Anterior cingulate cortex (tissue), 58 donors: ENCODE measurements around the gene ERC2.
A peak's percentile ranks its signal among the peaks of the same experiment; 100 is the strongest.

ENCODE experiments used
- DNase-seq, 58 donors: peaks; one replicate each; lab custom pipeline; 2025; lab: John Stamatoyannopoulos, UW

The ERC2 gene

GRCh38 chr3:55564726-55565125, 903.5 kb downstream of the ERC2 start:
- DNase-seq = no peak

GRCh38 chr3:55562700-55563099, 905.6 kb downstream of the ERC2 start:
- DNase-seq = no peak

GRCh38 chr3:55559500-55560423, 908.5 kb downstream of the ERC2 start:
- DNase-seq = no peak

- DNase-seq = no peak
Measured at GRCh38 chr3:55558316-55558715, 910.0 kb downstream of the ERC2 start.

GRCh38 chr3:55557549-55557948, 910.7 kb downstream of the ERC2 start:
- DNase-seq = no peak

GRCh38 chr3:55556619-55557537, 911.4 kb downstream of the ERC2 start:
- peak in 2 of 58 donors; percentile 1 to 13 for DNase-seq

- DNase-seq = peak in 17 of 58 donors; percentile 2 to 38 (median 17)
Measured at GRCh38 chr3:55555873-55556618, 912.2 kb downstream of the ERC2 start.

GRCh38 chr3:55554634-55555425, 913.4 kb downstream of the ERC2 start:
- no peak for DNase-seq

GRCh38 chr3:55551644-55552043, 916.6 kb downstream of the ERC2 start:
- no peak for DNase-seq

GRCh38 chr3:55549177-55549576, 919.1 kb downstream of the ERC2 start:
- no peak for DNase-seq

GRCh38 chr3:55546866-55547669, 921.2 kb downstream of the ERC2 start:
- no peak for DNase-seq

GRCh38 chr3:55545995-55546394, 922.3 kb downstream of the ERC2 start:
- no peak for DNase-seq

GRCh38 chr3:55544219-55544618, 924.0 kb downstream of the ERC2 start:
- DNase-seq = no peak

- peak in 1 of 58 donors; percentile 2 for DNase-seq
Measured at GRCh38 chr3:55543181-55543614, 925.1 kb downstream of the ERC2 start.

GRCh38 chr3:55541456-55541855, 926.8 kb downstream of the ERC2 start:
- DNase-seq = no peak

GRCh38 chr3:55541016-55541415, 927.3 kb downstream of the ERC2 start:
- DNase-seq = no peak

- DNase-seq = no peak
Measured at GRCh38 chr3:55540579-55540978, 927.7 kb downstream of the ERC2 start.

GRCh38 chr3:55538158-55538557, 930.1 kb downstream of the ERC2 start:
- DNase-seq = no peak

GRCh38 chr3:55537563-55537962, 930.7 kb downstream of the ERC2 start:
- DNase-seq = no peak
